PFSK-1 (cell line): ENCODE measurements around the gene OR5H15.

Source experiments
- FOXP2 ChIP-seq: optimal IDR thresholded peaks from 2 replicates; pipeline ENCODE3; 2011; ENCODE audit warnings: borderline replicate concordance, control low read depth, inconsistent platforms; ENCODE audit not compliant: insufficient read depth; ENCODE audit errors: extremely low read length, extremely low read depth
- POLR2AphosphoS5 ChIP-seq: IDR thresholded peaks from 2 replicates; pipeline ENCODE4 v1.6.1; 2012; ENCODE audit warnings: low read depth, mild to moderate bottlenecking, control low read depth, low read length, moderate library complexity
- SIN3A ChIP-seq: IDR thresholded peaks from 2 replicates; pipeline ENCODE4 v1.6.1; 2012; ENCODE audit warnings: mild to moderate bottlenecking, low read length, moderate library complexity, borderline replicate concordance; ENCODE audit not compliant: insufficient read depth
- TAF1 ChIP-seq: IDR thresholded peaks from 2 replicates; pipeline ENCODE4 v1.6.1; 2012; ENCODE audit warnings: low read length, control low read depth, borderline replicate concordance; ENCODE audit not compliant: insufficient read depth
- TF ChIP-seq, protein P1 (sequence below), 2 experiments: IDR thresholded peaks; 2 replicates each; pipeline versions ENCODE4 v1.6.1 to v1.8.0; 2011 to 2012; ENCODE audit warnings: low read depth in 2 of 2, low read length in 2 of 2, control low read depth in 1 of 2, inconsistent platforms in 1 of 2, mild to moderate bottlenecking in 1 of 2, moderate library complexity in 1 of 2; ENCODE audit not compliant: insufficient read depth in 1 of 2

- no peak for TF ChIP-seq TAF1
- no peak for TF ChIP-seq POLR2AphosphoS5
- TF ChIP-seq SIN3A = no peak
- TF ChIP-seq, protein P1, sequence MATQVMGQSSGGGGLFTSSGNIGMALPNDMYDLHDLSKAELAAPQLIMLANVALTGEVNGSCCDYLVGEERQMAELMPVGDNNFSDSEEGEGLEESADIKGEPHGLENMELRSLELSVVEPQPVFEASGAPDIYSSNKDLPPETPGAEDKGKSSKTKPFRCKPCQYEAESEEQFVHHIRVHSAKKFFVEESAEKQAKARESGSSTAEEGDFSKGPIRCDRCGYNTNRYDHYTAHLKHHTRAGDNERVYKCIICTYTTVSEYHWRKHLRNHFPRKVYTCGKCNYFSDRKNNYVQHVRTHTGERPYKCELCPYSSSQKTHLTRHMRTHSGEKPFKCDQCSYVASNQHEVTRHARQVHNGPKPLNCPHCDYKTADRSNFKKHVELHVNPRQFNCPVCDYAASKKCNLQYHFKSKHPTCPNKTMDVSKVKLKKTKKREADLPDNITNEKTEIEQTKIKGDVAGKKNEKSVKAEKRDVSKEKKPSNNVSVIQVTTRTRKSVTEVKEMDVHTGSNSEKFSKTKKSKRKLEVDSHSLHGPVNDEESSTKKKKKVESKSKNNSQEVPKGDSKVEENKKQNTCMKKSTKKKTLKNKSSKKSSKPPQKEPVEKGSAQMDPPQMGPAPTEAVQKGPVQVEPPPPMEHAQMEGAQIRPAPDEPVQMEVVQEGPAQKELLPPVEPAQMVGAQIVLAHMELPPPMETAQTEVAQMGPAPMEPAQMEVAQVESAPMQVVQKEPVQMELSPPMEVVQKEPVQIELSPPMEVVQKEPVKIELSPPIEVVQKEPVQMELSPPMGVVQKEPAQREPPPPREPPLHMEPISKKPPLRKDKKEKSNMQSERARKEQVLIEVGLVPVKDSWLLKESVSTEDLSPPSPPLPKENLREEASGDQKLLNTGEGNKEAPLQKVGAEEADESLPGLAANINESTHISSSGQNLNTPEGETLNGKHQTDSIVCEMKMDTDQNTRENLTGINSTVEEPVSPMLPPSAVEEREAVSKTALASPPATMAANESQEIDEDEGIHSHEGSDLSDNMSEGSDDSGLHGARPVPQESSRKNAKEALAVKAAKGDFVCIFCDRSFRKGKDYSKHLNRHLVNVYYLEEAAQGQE (IDR thresholded peaks at IDR 0.05; ENCODE audit: insufficient read depth in 1 of 2, low read depth in 2 of 2, low read length in 2 of 2) = no peak
- no peak for TF ChIP-seq FOXP2
Measured at GRCh38 chr3:98130421-98130820, 36.1 kb upstream of the OR5H15 start, which contains the start of gene OR5H1.
